NCI-H2081 treated with DMSO at 0.1 percent for 48 hours (cell line): ENCODE data around the gene ACTL6A.
"Not testable (repeated sequence)": the region's sequence is repeated elsewhere in the genome, so short reads cannot be mapped to it uniquely, and the experiment has no call there.

Source experiments
- DNase-seq: peaks from one replicate; lab custom pipeline; 2025; lab: John Stamatoyannopoulos, UW

The ACTL6A gene

GRCh38 chr3:179562591-179563270, at the start of gene ACTL6A:
TSS of gene ACTL6A (plus strand) at chr3:179562926. CDS start at chr3:179563093, 167 bp downstream.
- peak; percentile 100 for DNase-seq

- no peak for DNase-seq
These were observed 48.9 kb upstream of the ACTL6A start for GRCh38 chr3:179513862-179514261.

- not testable (repeated sequence) for DNase-seq
These were observed 46.1 kb upstream of the ACTL6A start for GRCh38 chr3:179516461-179517251.

GRCh38 chr3:179526482-179526881, 36.2 kb upstream of the ACTL6A start:
- no peak for DNase-seq

GRCh38 chr3:179526989-179527391, 35.7 kb upstream of the ACTL6A start:
- DNase-seq = peak; percentile 72

GRCh38 chr3:179528772-179529171, 34.0 kb upstream of the ACTL6A start:
- no peak for DNase-seq

GRCh38 chr3:179531576-179531975, 31.1 kb upstream of the ACTL6A start:
- DNase-seq = no peak

GRCh38 chr3:179533274-179533673, 29.5 kb upstream of the ACTL6A start:
- no peak for DNase-seq

- DNase-seq = no peak
These were observed 26.5 kb upstream of the ACTL6A start for GRCh38 chr3:179536256-179536655.

- DNase-seq = no peak
These were observed 21.6 kb upstream of the ACTL6A start for GRCh38 chr3:179541094-179541493.

- no peak for DNase-seq
These were observed 21.1 kb upstream of the ACTL6A start for GRCh38 chr3:179541596-179541995.

GRCh38 chr3:179542375-179542774, 20.4 kb upstream of the ACTL6A start:
- no peak for DNase-seq

- no peak for DNase-seq
These were observed 17.6 kb upstream of the ACTL6A start for GRCh38 chr3:179544981-179545645.

- no peak for DNase-seq
These were observed 15.9 kb upstream of the ACTL6A start for GRCh38 chr3:179546814-179547241.

- DNase-seq = no peak
These were observed 11.2 kb upstream of the ACTL6A start for GRCh38 chr3:179551349-179552105.

- DNase-seq = peak; percentile 43
These were observed 3.9 kb upstream of the ACTL6A start for GRCh38 chr3:179558742-179559364.

GRCh38 chr3:179560791-179561190, 1.9 kb upstream of the ACTL6A start:
- no peak for DNase-seq

GRCh38 chr3:179563271-179563783, 601 bp downstream of the ACTL6A start:
- DNase-seq = peak; percentile 37

- no peak for DNase-seq
These were observed 2.8 kb downstream of the ACTL6A start for GRCh38 chr3:179565496-179565895.

- no peak for DNase-seq
These were observed 18.3 kb downstream of the ACTL6A start for GRCh38 chr3:179580992-179581391.

GRCh38 chr3:179589143-179589542, 26.4 kb downstream of the ACTL6A start:
- DNase-seq = no peak
